Endodermal cell (in vitro differentiated cells): ENCODE measurements around the gene CTNNA1. TPM values are rescaled to one million over a fixed set of nuclear protein-coding genes. Genes with fewer than 3 reads are reported as not detected.

ENCODE experiments used
- DNase-seq: peaks from one replicate; pipeline ENCODE4 v3.0.0-alpha.2; 2017
- H3K27ac ChIP-seq: 2 replicates; pipeline ENCODE4 v1.5.1; 2013; ENCODE audit warnings: mild to moderate bottlenecking, low read depth, low read length, moderate library complexity
- H3K27me3 ChIP-seq: 2 replicates; pipeline ENCODE4 v1.6.1; 2013; ENCODE audit warnings: mild to moderate bottlenecking, low read length, moderate library complexity; ENCODE audit not compliant: insufficient read depth, control insufficient read depth, poor library complexity, severe bottlenecking
- H3K36me3 ChIP-seq: 2 replicates; pipeline ENCODE4 v1.7.0; 2013; ENCODE audit warnings: mild to moderate bottlenecking, low read length, moderate library complexity; ENCODE audit not compliant: control insufficient read depth, insufficient read depth
- H3K4me1 ChIP-seq: one replicate; pipeline ENCODE4 v1.7.0; 2013; ENCODE audit warnings: low read length; ENCODE audit not compliant: control insufficient read depth, insufficient read depth
- H3K4me3 ChIP-seq: 2 replicates; pipeline ENCODE4 v1.5.1; 2013; ENCODE audit warnings: mild to moderate bottlenecking, low read length, moderate library complexity
- H3K9ac ChIP-seq: 2 replicates; pipeline ENCODE4 v1.6.1; 2013; ENCODE audit warnings: mild to moderate bottlenecking, low read length, moderate library complexity; ENCODE audit not compliant: poor library complexity, severe bottlenecking; ENCODE audit errors: extremely low read depth
- H3K9me3 ChIP-seq: 2 replicates; pipeline ENCODE4 v1.6.1; 2013; ENCODE audit warnings: mild to moderate bottlenecking, low read length, moderate library complexity; ENCODE audit not compliant: control insufficient read depth
- H3K27ac Mint-ChIP-seq: 2 replicates; pipeline ENCODE4 v1.8.0; 2020; ENCODE audit warnings: mixed read lengths
- H3K27me3 Mint-ChIP-seq: 2 replicates; pipeline ENCODE4 v1.8.0; 2021; ENCODE audit warnings: mild to moderate bottlenecking, mixed read lengths; ENCODE audit not compliant: insufficient read depth
- H3K36me3 Mint-ChIP-seq: 2 replicates; pipeline ENCODE4 v1.8.0; 2020; ENCODE audit warnings: low read depth, mixed read lengths
- H3K4me1 Mint-ChIP-seq: 2 replicates; pipeline ENCODE4 v1.8.0; 2020; ENCODE audit warnings: mixed read lengths
- H3K4me3 Mint-ChIP-seq: 2 replicates; pipeline ENCODE4 v1.8.0; 2020; ENCODE audit warnings: mild to moderate bottlenecking, moderate library complexity, mixed read lengths
- H3K9me3 Mint-ChIP-seq: 2 replicates; pipeline ENCODE4 v1.8.0; 2020; ENCODE audit warnings: mild to moderate bottlenecking, mixed read lengths
- whole genome bisulfite sequencing, 2 experiments: methylation state at CpG; one replicate each; pipeline versions ENCODE4 v1.1.5 to v1.1.7; 2013; ENCODE audit warnings: missing lambda C conversion rate in 2 of 2, mixed read lengths in 1 of 2; ENCODE audit not compliant: insufficient coverage in 1 of 2, insufficient read length in 1 of 2; 5-methylcytosine and 5-hydroxymethylcytosine counted together
- total RNA-seq, 2 donors: library from RNA; stranded (reverse); fragmentation: NEBNext Ultra II Directional in 1 of 2; extraction: Animal tissue kit (Norgen Biotek cat#: 25700) in 1 of 2; gene quantifications; 2 replicates in 1 of 2; 3 replicates in 1 of 2; pipeline ENCODE4 v1.2.1, GENCODE V29; 2021
- TF ChIP-seq, protein P1 (sequence below): fragments of 200-600 bp; sonication (generic); conservative IDR thresholded peaks from 2 replicates; pipeline ENCODE4 v1.5.0; 2021; ENCODE audit warnings: antibody characterized with exemption, mild to moderate bottlenecking

Gene CTNNA1
- total RNA-seq, 2 donors from 2014 or later = 298 to 305 TPM

DNA sequence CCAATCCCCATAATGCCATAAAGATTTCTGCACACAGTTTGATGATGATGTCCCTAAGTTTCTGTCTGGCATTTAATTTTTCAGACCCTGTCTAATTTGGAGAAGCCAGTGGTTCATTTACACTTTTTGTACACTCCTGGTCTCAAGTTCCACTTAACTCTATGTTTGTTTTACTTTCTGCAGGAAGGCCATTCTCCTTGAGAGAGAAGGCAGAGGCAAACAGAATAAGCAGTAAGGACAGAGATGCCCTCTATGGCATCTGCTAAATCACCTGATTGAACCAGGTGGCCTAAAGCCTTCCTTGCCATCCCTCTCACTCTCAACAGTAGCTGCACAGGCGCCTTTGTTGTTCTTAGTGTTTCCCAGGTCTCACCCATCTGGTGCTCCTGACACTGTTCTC lies 208.0 kb downstream of the CTNNA1 start:
- H3K27ac ChIP-seq = no peak overlapping the region
- H3K9me3 ChIP-seq = no peaks in the 10 kb centered on the region
- no peak overlapping the region for H3K9ac ChIP-seq
- H3K27me3 Mint-ChIP-seq = no peaks in the 10 kb centered on the region
- no peak overlapping the region for H3K4me3 Mint-ChIP-seq
- H3K36me3 Mint-ChIP-seq = no peaks in the 10 kb centered on the region
- H3K9me3 Mint-ChIP-seq = no peaks in the 10 kb centered on the region
- H3K27ac Mint-ChIP-seq = no peak overlapping the region
- H3K36me3 ChIP-seq = no peaks in the 10 kb centered on the region
- peaks cover 55% of the 10 kb centered on the region for H3K4me1 Mint-ChIP-seq
- TF ChIP-seq, protein P1, sequence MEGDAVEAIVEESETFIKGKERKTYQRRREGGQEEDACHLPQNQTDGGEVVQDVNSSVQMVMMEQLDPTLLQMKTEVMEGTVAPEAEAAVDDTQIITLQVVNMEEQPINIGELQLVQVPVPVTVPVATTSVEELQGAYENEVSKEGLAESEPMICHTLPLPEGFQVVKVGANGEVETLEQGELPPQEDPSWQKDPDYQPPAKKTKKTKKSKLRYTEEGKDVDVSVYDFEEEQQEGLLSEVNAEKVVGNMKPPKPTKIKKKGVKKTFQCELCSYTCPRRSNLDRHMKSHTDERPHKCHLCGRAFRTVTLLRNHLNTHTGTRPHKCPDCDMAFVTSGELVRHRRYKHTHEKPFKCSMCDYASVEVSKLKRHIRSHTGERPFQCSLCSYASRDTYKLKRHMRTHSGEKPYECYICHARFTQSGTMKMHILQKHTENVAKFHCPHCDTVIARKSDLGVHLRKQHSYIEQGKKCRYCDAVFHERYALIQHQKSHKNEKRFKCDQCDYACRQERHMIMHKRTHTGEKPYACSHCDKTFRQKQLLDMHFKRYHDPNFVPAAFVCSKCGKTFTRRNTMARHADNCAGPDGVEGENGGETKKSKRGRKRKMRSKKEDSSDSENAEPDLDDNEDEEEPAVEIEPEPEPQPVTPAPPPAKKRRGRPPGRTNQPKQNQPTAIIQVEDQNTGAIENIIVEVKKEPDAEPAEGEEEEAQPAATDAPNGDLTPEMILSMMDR = no peak
- 80 to 85% methylated on average over 1 of the region's 1 CpG for WGBS, 2 experiments
- H3K27me3 ChIP-seq = no peaks in the 10 kb centered on the region
- H3K4me3 ChIP-seq = no peak overlapping the region
- no peak for DNase-seq
- H3K4me1 ChIP-seq = peaks cover 43% of the 10 kb centered on the region

DNA sequence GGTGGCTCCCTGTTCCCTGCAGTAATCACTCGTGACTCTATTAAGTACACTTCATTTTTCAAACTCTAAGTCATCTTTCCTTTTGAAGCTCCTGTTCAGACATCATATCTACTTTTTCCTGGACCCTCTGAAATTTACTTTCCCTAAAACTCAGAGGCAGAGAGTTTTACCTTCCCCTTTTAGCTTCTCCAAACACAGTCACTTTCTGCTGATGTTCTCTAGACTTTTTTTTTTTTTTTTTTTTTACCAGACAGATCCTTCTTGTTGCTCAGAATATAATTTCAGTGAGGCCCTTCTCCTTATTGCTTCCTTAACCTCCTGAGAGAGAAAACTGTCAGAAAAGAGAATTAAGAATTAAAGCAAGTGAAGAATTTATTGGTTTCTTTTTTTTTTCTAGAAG lies 208.5 kb downstream of the CTNNA1 start:
- no peaks in the 10 kb centered on the region for H3K36me3 ChIP-seq
- no peaks in the 10 kb centered on the region for H3K36me3 Mint-ChIP-seq
- H3K4me3 Mint-ChIP-seq = no peak overlapping the region
- TF ChIP-seq, protein P1 = no peak
- H3K4me1 ChIP-seq = peaks cover 43% of the 10 kb centered on the region
- H3K9ac ChIP-seq = no peak overlapping the region
- H3K4me3 ChIP-seq = peak overlapping the region; percentile 8
- H3K27me3 ChIP-seq = no peaks in the 10 kb centered on the region
- peak overlapping the region; percentile 2 for H3K27ac Mint-ChIP-seq
- no peaks in the 10 kb centered on the region for H3K27me3 Mint-ChIP-seq
- no peak overlapping the region for H3K27ac ChIP-seq
- 69 to 82% methylated on average over 1 of the region's 1 CpG for WGBS, 2 experiments
- peaks cover 54% of the 10 kb centered on the region for H3K4me1 Mint-ChIP-seq
- no peak for DNase-seq
- H3K9me3 ChIP-seq = no peaks in the 10 kb centered on the region
- H3K9me3 Mint-ChIP-seq = no peaks in the 10 kb centered on the region

DNA sequence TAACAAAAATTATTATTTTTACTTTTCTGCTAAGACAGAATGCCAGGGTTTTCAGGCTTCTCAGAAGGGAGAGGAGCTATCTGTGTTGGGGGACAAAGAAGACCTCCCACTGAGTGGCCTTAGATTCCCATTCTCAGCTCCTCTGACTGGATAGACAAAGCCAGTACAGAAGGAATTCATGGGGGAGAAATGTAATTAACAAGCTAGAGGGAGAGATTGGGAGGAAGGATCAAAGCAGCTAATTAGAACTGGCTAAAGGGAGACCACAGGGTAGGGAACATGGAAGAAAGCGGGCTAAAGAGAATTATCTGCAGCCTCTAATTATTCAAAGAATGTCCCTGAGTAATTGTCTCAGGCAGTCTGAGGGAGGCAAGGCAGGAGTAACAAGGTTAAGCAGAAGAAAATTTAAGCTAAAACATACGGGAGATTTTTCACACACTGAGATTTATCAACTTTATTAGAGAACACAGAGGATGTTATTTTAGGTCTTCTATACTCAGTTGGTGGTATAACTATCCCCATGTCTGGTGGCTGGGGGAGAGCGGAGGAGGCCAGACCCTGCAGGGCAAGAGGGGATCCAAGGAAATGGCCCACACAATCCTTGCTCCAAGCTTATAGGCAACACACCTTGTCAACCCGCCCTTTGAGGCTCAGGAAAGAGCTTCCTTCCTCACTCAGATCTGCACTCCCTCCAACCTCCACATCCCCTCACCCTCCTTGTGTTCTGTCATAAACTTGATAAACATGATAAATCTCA lies 209.6 kb downstream of the CTNNA1 start:
- TF ChIP-seq, protein P1 = no peak
- no peaks in the 10 kb centered on the region for H3K36me3 Mint-ChIP-seq
- no peaks in the 10 kb centered on the region for H3K9me3 ChIP-seq
- H3K4me1 Mint-ChIP-seq = peaks cover 51% of the 10 kb centered on the region
- peaks cover 38% of the 10 kb centered on the region for H3K4me1 ChIP-seq
- H3K4me3 ChIP-seq = peak overlapping the region; percentile 19
- H3K27ac Mint-ChIP-seq = peak overlapping the region; percentile 84
- H3K9me3 Mint-ChIP-seq = no peaks in the 10 kb centered on the region
- no peaks in the 10 kb centered on the region for H3K27me3 Mint-ChIP-seq
- no peaks in the 10 kb centered on the region for H3K36me3 ChIP-seq
- DNase-seq = no peak
- H3K4me3 Mint-ChIP-seq = peak overlapping the region; percentile 13
- H3K27ac ChIP-seq = peak overlapping the region; percentile 84
- 40 to 49% methylated on average over 1 to 4 of the region's 4 CpGs for WGBS, 2 experiments
- H3K27me3 ChIP-seq = no peaks in the 10 kb centered on the region
- H3K9ac ChIP-seq = peak overlapping the region; percentile 32
